Measurements from ENCODE around the gene PAX2.

PAX2 gene

DNA sequence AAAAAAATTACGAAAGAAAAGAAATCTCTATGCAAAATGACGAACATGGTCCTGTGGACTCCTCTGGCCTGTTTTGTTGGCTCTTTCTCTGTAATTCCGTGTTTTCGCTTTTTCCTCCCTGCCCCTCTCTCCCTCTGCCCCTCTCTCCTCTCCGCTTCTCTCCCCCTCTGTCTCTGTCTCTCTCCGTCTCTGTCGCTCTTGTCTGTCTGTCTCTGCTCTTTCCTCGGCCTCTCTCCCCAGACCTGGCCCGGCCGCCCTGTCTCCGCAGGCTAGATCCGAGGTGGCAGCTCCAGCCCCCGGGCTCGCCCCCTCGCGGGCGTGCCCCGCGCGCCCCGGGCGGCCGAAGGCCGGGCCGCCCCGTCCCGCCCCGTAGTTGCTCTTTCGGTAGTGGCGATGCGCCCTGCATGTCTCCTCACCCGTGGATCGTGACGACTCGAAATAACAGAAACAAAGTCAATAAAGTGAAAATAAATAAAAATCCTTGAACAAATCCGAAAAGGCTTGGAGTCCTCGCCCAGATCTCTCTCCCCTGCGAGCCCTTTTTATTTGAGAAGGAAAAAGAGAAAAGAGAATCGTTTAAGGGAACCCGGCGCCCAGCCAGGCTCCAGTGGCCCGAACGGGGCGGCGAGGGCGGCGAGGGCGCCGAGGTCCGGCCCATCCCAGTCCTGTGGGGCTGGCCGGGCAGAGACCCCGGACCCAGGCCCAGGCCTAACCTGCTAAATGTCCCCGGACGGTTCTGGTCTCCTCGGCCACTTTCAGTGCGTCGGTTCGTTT, 83.9 kb downstream of the PAX2 start:
- TF ChIP-seq, protein P1, sequence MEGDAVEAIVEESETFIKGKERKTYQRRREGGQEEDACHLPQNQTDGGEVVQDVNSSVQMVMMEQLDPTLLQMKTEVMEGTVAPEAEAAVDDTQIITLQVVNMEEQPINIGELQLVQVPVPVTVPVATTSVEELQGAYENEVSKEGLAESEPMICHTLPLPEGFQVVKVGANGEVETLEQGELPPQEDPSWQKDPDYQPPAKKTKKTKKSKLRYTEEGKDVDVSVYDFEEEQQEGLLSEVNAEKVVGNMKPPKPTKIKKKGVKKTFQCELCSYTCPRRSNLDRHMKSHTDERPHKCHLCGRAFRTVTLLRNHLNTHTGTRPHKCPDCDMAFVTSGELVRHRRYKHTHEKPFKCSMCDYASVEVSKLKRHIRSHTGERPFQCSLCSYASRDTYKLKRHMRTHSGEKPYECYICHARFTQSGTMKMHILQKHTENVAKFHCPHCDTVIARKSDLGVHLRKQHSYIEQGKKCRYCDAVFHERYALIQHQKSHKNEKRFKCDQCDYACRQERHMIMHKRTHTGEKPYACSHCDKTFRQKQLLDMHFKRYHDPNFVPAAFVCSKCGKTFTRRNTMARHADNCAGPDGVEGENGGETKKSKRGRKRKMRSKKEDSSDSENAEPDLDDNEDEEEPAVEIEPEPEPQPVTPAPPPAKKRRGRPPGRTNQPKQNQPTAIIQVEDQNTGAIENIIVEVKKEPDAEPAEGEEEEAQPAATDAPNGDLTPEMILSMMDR (conservative IDR thresholded peaks at IDR 0.05; ENCODE audit: low read depth) = no peak
- H3K27ac ChIP-seq = no peak overlapping the region
- ChIA-PET CTCF (interaction anchor here (0.6 to 1.8 kb wide), 4 partner anchors 14 to 151 kb away, joined by 3 to 7 read pairs (median 4); no protein-coding TSS in a partner anchor), POLR2A (ENCODE audit: low non-redundant PET) (no interaction called here)
- no peak for DNase-seq (ENCODE audit: low spot score)

DNA sequence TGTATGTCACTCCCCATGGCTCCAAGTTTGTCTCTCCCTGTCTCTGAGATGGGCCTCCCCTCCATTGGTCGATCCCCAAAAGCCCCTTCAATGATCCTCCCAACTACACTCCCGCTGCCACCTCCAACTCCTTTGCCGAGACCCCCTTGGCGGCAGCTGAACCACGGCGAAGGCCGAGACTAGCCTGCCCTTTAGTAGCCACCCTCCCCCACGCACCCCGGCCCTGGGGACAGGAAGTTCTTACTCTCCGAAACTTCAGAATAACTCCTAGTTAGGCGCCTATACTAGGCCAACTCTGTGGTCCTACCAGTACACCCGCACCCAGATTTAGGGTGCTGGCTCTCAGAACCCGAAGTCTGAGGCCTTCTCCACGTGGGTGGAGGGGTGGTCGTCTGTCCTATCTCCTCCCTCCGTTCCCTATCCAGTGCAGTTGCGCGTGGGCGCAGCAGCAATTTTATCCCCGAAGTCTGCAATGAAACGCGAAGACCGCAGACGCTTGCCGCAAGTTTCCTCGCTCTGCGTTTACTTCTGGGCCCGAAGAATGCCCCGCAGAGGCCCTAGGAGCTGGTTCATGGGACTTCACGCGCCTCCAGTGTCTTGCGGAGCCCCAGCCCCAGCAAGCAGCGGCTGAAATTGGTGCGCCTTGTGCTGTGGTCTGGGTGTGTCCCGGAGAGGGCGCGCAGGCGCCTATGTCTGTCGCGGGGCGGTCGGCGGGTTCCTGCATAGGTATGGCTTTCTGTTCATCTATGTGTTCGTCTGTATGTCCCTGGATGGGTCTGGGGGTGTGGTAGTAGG, 84.7 kb downstream of the PAX2 start:
- ChIA-PET CTCF (no interaction called here), POLR2A (ENCODE audit: low non-redundant PET) (no interaction called here)
- TF ChIP-seq, protein P1 (conservative IDR thresholded peaks at IDR 0.05; ENCODE audit: low read depth) = no peak
- DNase-seq (ENCODE audit: low spot score) = no peak
- H3K27ac ChIP-seq = no peak overlapping the region

DNA sequence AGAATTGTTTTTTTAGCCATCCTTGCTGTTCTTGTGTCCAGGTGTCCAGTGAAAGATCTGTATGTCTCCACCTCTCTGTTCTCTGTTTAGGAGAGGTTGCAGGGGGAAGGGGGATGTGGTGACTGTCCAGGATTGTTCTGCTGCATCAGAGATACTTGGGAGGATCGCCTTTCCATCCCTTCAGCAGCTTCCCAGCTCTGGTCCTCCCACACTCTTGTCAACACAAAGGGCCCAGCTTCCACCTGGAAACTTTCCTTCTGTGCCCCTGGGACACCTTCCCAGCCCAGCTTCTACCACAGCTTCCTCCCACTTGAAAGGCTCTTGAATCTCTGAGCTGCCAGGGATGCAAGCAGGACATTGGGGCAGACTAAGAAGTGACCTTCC, 85.3 kb downstream of the PAX2 start:
- TF ChIP-seq, protein P1 (conservative IDR thresholded peaks at IDR 0.05; ENCODE audit: low read depth) = no peak
- no peak overlapping the region for H3K27ac ChIP-seq
- ChIA-PET POLR2A (ENCODE audit: low non-redundant PET) (no interaction called here), CTCF (no interaction called here)
- DNase-seq (ENCODE audit: low spot score) = no peak

DNA sequence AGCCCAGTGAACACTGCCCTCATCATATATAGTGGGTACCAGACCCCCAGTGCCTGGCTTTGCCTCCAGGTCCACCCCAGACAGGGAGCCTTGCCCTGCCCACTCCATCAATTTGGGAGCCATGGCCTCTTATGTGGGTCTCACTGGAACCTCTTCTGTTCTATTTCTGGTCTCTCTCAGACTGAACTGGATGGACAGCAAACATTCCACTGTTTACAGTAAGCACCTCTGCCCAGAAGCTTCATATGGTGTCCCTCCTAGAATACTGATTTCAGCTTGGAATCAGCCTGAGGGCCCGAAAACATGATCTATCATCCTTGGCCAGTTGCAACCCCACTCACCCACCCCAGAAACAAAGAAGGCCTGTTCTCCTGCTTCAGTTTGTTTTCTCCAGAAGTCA, 86.4 kb downstream of the PAX2 start:
- TF ChIP-seq, protein P1 (conservative IDR thresholded peaks at IDR 0.05; ENCODE audit: low read depth) = no peak
- H3K27ac ChIP-seq = no peak overlapping the region
- no peak for DNase-seq (ENCODE audit: low spot score)
- ChIA-PET POLR2A (ENCODE audit: low non-redundant PET) (no interaction called here), CTCF (interaction anchor here (0.6 kb wide), 1 partner anchor 192 kb away, joined by 4 read pairs; no protein-coding TSS in a partner anchor)

DNA sequence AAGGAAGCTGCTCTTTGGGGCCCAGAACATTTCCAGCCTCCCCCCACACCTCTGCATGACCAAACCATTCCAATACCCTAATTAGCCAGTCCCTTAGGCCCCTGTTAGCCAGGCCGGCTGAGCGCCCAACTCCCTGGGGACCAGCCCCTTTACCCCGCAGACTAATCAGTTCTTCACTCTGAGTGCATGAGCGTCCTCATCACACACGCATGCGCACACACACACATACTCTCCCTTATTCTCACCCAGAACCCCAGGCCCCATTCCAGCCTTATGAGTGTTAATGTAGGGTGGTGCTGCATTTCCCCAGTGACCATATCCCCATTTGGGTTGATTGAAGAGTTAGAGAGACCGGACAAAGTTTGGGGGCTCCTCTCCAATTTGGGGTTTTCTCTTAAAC, 90.4 kb downstream of the PAX2 start:
- ChIA-PET POLR2A (ENCODE audit: low non-redundant PET) (no interaction called here), CTCF (no interaction called here)
- H3K27ac ChIP-seq = no peak overlapping the region
- TF ChIP-seq, protein P1 (conservative IDR thresholded peaks at IDR 0.05; ENCODE audit: low read depth) = no peak
- DNase-seq (ENCODE audit: low spot score) = no peak

DNA sequence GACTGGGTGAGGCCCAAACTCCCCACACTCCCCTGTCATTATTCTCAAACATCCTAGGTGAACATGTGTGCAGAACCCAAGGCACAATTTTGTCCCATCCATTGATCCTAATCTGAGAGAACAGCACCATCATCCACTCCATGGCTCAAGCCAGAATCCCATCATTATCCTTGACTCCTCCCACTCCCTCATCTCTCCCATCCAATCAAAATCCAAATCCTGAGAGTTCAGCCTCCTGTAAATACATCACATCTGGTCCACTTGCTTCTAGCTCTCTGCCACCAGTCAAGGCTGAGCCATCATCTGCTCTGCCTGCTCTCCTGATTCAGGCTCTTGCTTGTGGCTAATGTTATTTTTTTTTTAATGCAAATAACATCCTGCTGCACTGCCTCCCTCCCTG, 91.5 kb downstream of the PAX2 start:
- ChIA-PET POLR2A (ENCODE audit: low non-redundant PET) (no interaction called here), CTCF (no interaction called here)
- no peak for DNase-seq (ENCODE audit: low spot score)
- no peak overlapping the region for H3K27ac ChIP-seq
- TF ChIP-seq, protein P1 (conservative IDR thresholded peaks at IDR 0.05; ENCODE audit: low read depth) = no peak
